K562 (cell line): ENCODE measurements around the gene TTC39C.

Experiments used
- CHD1 ChIP-seq: fragments of 200-600 bp; sonication (generic); IDR thresholded peaks from one replicate; pipeline ENCODE4 v1.6.1; 2012; ENCODE audit warnings: mild to moderate bottlenecking, moderate library complexity, low read length, inconsistent platforms
- HCFC1 ChIP-seq: IDR thresholded peaks from 2 replicates; pipeline ENCODE4 v1.6.1; 2012; ENCODE audit warnings: low read depth, low read length, improper control_type of control experiment
- RAD21 ChIP-seq, 2 experiments: fragments of 250-450 bp in 1 of 2; fragments of 450-650 bp in 1 of 2; sonication (Bioruptor Pico) in 1 of 2; formaldehyde crosslinking in 1 of 2; IDR thresholded peaks in 1 of 2; conservative IDR thresholded peaks in 1 of 2; 2 replicates each; pipeline versions ENCODE4 v1.4.0 to v1.8.0; 2020 to 2022; ENCODE audit warnings: mild to moderate bottlenecking in 2 of 2, moderate library complexity in 1 of 2

DNA sequence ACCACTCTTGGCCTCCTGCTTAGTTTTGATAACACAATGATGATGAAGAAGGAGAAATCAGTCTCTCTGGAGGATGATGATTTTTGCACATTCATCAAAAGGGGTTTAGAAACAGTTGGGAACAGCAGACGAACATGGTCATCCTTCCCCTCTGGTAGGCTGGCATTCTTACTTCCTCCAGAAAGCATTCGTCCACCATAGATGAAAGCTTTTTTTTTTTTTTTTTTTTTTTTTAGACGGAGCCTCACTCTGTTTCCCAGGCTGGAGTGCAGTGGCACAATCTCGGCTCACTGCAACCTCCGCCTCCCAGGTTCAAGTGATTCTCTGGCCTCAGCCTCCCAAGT, 43.5 kb upstream of the TTC39C start:
- TF ChIP-seq RAD21 (CRISPR knock-in tag; conservative IDR thresholded peaks at IDR 0.05 in 1 of 2, IDR thresholded peaks at IDR 0.05 in 1 of 2) (no peak), CHD1 (no peak), HCFC1 (no peak)
